B cell (primary cell): ENCODE measurements around the gene SLC30A3. TPM values are rescaled to one million over a fixed set of nuclear protein-coding genes. Genes with fewer than 3 reads are reported as not detected.
A peak's percentile ranks its signal among the peaks of the same experiment; 100 is the strongest.

ENCODE experiments used
- ATAC-seq: fragments of 200-7000 bp; cut with Tn5 transposase; one replicate; pipeline ENCODE4 v1.10.0; 2021; ENCODE audit warnings: low read depth, mild to moderate bottlenecking, moderate number of reproducible peaks, moderate library complexity
- CTCF ChIA-PET: fragments of 350-600 bp; sonication (Branson Sonifier 250); formaldehyde crosslinking; loops from one replicate; lab custom pipeline; 2021; ENCODE audit warnings: antibody characterized with exemption, inconsistent platforms; lab: Charles Lee
- POLR2A ChIA-PET: fragments of 350-600 bp; sonication (Branson Sonifier 250); formaldehyde crosslinking; loops from one replicate; lab custom pipeline; 2021; ENCODE audit warnings: antibody characterized with exemption; lab: Charles Lee
- DNase-seq: peaks from one replicate; pipeline ENCODE4 v3.0.0; 2013
- H2AFZ ChIP-seq: 2 replicates; pipeline ENCODE4 v1.6.1; 2012; ENCODE audit warnings: mild to moderate bottlenecking, low read depth, low read length; ENCODE audit not compliant: insufficient read depth, poor library complexity, severe bottlenecking
- H3K27ac ChIP-seq, 2 donors: 1 replicate in 1 of 2; 2 replicates in 1 of 2; pipeline ENCODE4 v1.5.1; 2012 to 2013; ENCODE audit warnings: low read length in 2 of 2, mild to moderate bottlenecking in 2 of 2, moderate library complexity in 1 of 2
- H3K27me3 ChIP-seq, 4 experiments: fragments of 200-600 bp in 1 of 4; sonication (generic) in 1 of 4; replicated peaks in 1 of 4; 1 replicate in 2 of 4; 2 replicates in 2 of 4; pipeline versions ENCODE4 v1.6.1 to v1.7.0; 2013 to 2016; ENCODE audit warnings: low read length in 3 of 4, mild to moderate bottlenecking in 2 of 4, mixed read lengths in 1 of 4, moderate library complexity in 1 of 4; ENCODE audit not compliant: insufficient read depth in 4 of 4, control insufficient read depth in 3 of 4; ENCODE audit errors: control extremely low read depth in 1 of 4
- H3K36me3 ChIP-seq, 2 experiments: replicated peaks in 1 of 2; 1 replicate in 1 of 2; 2 replicates in 1 of 2; pipeline versions ENCODE4 v1.6.1 to v1.7.1; 2013; ENCODE audit warnings: low read length in 1 of 2; ENCODE audit not compliant: insufficient read depth in 2 of 2, control insufficient read depth in 1 of 2; ENCODE audit errors: control extremely low read depth in 1 of 2, extremely low read depth in 1 of 2
- H3K4me1 ChIP-seq, 2 donors: fragments of 200-600 bp in 1 of 2; sonication (generic) in 1 of 2; 1 replicate in 1 of 2; 2 replicates in 1 of 2; pipeline versions ENCODE4 v1.5.1 to v1.6.1; 2013 to 2017; ENCODE audit warnings: low read length in 2 of 2; ENCODE audit not compliant: control insufficient read depth in 2 of 2, insufficient read depth in 2 of 2
- H3K4me2 ChIP-seq: replicated peaks from 2 replicates; pipeline ENCODE3; 2012; ENCODE audit warnings: mild to moderate bottlenecking, low read depth, low read length; ENCODE audit not compliant: poor library complexity, severe bottlenecking
- H3K4me3 ChIP-seq, 5 experiments: fragments of 200-600 bp in 1 of 5; sonication (generic) in 1 of 5; 1 replicate in 3 of 5; 2 replicates in 2 of 5; pipeline versions ENCODE4 v1.5.1 to v1.7.0; 2011 to 2016; ENCODE audit warnings: low read length in 4 of 5, mild to moderate bottlenecking in 4 of 5, low read depth in 2 of 5, control low read depth in 1 of 5, moderate library complexity in 1 of 5; ENCODE audit not compliant: insufficient read depth in 1 of 5; ENCODE audit errors: control extremely low read depth in 1 of 5, extremely low read depth in 1 of 5
- H3K79me2 ChIP-seq: fragments of 200-600 bp; sonication (generic); one replicate; pipeline ENCODE4 v1.6.0; 2016; ENCODE audit warnings: low read length; ENCODE audit not compliant: control insufficient read depth, insufficient read depth
- H3K9ac ChIP-seq: fragments of 200-600 bp; sonication (generic); 2 replicates; pipeline ENCODE4 v1.6.1; 2017; ENCODE audit warnings: mild to moderate bottlenecking, low read length, moderate library complexity
- H3K9me3 ChIP-seq, 3 donors: one replicate each; pipeline versions ENCODE4 v1.6.1 to v1.7.1; 2013; ENCODE audit warnings: low read length in 2 of 3; ENCODE audit not compliant: control insufficient read depth in 2 of 3, insufficient read depth in 1 of 3; ENCODE audit errors: control extremely low read depth in 1 of 3
- H4K20me1 ChIP-seq: 2 replicates; pipeline ENCODE4 v1.6.0; 2012; ENCODE audit warnings: mild to moderate bottlenecking, low read length; ENCODE audit not compliant: insufficient read depth, control insufficient read depth, poor library complexity, severe bottlenecking
- H3K27ac Mint-ChIP-seq: one replicate; pipeline ENCODE4 v1.8.0; 2021; ENCODE audit warnings: mixed read lengths
- H3K27me3 Mint-ChIP-seq: one replicate; pipeline ENCODE4 v1.8.0; 2021; ENCODE audit warnings: mixed read lengths
- H3K4me1 Mint-ChIP-seq: one replicate; pipeline ENCODE4 v1.8.0; 2021; ENCODE audit warnings: mixed read lengths
- H3K4me3 Mint-ChIP-seq: one replicate; pipeline ENCODE4 v1.8.0; 2021; ENCODE audit warnings: mixed read lengths
- H3K9me3 Mint-ChIP-seq: one replicate; pipeline ENCODE4 v1.8.0; 2022; ENCODE audit warnings: mixed read lengths; ENCODE audit not compliant: insufficient read depth
- EZH2 ChIP-seq: IDR thresholded peaks from 2 replicates; pipeline ENCODE4 v1.6.1; 2012; ENCODE audit warnings: borderline replicate concordance, low read depth, mild to moderate bottlenecking, moderate library complexity, low read length; ENCODE audit not compliant: insufficient read depth, poor library complexity, severe bottlenecking
- WGBS: methylation state at CpG from one replicate; pipeline ENCODE4 v1.1.5; 2013; ENCODE audit warnings: missing lambda C conversion rate; ENCODE audit not compliant: insufficient coverage; 5-methylcytosine and 5-hydroxymethylcytosine counted together
- intact Hi-C: fragments of 100-400 bp; cut with micrococcal nuclease; formaldehyde crosslinking; loops from one replicate; pipeline ENCODE4 v1.10.0; 2022
- polyA plus RNA-seq: library from polyadenylated mRNA; depleted of rRNA; stranded (reverse); fragments of >200 nt; gene quantifications from 2 replicates; pipeline ENCODE4 v1.2.3, GENCODE V29; 2012
- total RNA-seq, 2 donors: library from RNA; stranded (reverse); fragments of 120-200 nt in 1 of 2; gene quantifications; 1 replicate in 1 of 2; 2 replicates in 1 of 2; pipeline versions ENCODE4 v1.2.3 to v1.2.4, GENCODE V29; 2013 to 2022
- TF ChIP-seq, protein P1 (sequence below): fragments of 200-600 bp; IDR thresholded peaks from one replicate; pipeline ENCODE4 v1.8.0; 2022; ENCODE audit warnings: antibody characterized with exemption, mild to moderate bottlenecking

SLC30A3 gene
- total and polyA plus RNA-seq, 2 donors (not counting 1 experiment from before 2014, with no cell fraction given): 0.09 TPM; not detected in 1

DNA sequence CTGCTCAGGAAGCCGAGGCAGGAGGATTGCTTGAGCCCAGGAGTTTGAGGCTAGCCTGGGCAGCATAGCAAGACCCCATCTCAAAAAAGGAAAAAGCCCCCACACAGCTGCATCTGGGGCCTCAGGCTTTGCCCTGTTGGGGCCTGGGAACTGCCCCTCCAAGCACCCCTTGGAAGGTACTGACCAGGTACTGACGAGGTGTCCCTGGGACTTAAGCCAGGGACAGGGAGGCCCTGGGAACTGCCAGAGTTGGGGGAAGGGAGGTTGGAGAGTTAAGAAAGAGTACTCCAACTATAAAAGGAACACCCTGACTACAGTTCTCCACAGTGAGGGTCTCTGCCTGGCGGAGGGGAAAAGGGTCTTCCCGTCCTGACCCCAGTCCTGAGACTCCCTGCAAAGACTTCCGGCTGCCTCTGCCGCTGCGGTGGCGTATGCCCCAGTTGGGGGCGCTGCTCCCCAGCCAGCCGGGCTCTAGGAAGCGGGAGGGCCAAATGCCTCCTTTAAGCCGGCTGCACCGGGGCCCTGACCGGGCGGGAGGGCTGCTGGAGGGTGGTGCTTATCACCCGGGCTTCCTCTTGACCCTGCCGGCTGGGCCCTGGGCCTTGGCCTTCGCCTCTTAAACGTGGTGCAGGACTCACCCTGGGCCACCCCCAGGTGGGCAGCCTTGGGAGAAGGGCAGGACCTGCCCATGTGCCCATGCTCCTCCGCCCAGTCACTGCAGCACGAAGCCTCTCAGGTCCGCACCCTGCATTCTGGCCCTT lies 12.8 kb downstream of the SLC30A3 start:
- TF ChIP-seq, protein P1, sequence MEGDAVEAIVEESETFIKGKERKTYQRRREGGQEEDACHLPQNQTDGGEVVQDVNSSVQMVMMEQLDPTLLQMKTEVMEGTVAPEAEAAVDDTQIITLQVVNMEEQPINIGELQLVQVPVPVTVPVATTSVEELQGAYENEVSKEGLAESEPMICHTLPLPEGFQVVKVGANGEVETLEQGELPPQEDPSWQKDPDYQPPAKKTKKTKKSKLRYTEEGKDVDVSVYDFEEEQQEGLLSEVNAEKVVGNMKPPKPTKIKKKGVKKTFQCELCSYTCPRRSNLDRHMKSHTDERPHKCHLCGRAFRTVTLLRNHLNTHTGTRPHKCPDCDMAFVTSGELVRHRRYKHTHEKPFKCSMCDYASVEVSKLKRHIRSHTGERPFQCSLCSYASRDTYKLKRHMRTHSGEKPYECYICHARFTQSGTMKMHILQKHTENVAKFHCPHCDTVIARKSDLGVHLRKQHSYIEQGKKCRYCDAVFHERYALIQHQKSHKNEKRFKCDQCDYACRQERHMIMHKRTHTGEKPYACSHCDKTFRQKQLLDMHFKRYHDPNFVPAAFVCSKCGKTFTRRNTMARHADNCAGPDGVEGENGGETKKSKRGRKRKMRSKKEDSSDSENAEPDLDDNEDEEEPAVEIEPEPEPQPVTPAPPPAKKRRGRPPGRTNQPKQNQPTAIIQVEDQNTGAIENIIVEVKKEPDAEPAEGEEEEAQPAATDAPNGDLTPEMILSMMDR: peak; percentile 51
- TF ChIP-seq EZH2: no peak
- H3K27me3 Mint-ChIP-seq: peaks cover 38% of the 10 kb centered on the region
- Histone ChIP-seq H2AFZ (no peak overlapping the region), H3K4me3 (no peak overlapping the region), H3K79me2 (no peaks in the 10 kb centered on the region), H4K20me1 (no peaks in the 10 kb centered on the region), H3K9ac (no peak overlapping the region), H3K27me3 (peaks cover 0 to 29% (median 9%) of the 10 kb centered on the region in 4 experiments), H3K4me2 (peak overlapping the region; percentile 28), H3K9me3 (peaks cover 0 to 4% (median 0%) of the 10 kb centered on the region in 3 donors), H3K4me1 (peaks cover 0 to 5% of the 10 kb centered on the region in 2 donors), H3K36me3 (no peaks in the 10 kb centered on the region), H3K27ac (no peak overlapping the region)
- ChIA-PET POLR2A (no interaction called here), CTCF (interaction anchor here (0.6 to 1.0 kb wide), 2 partner anchors 29 to 95 kb away, joined by 3 to 6 read pairs; no protein-coding TSS in a partner anchor)
- no peak overlapping the region for H3K4me3 Mint-ChIP-seq
- H3K4me1 Mint-ChIP-seq: no peaks in the 10 kb centered on the region
- DNase-seq: peak; percentile 57
- H3K27ac Mint-ChIP-seq: no peak overlapping the region
- WGBS: 24% methylated on average over 21 of the region's 22 CpGs
- intact Hi-C loops: loop anchor here (1.0 kb wide), 1 partner anchor 53 kb away; no protein-coding TSS in a partner anchor
- no peaks in the 10 kb centered on the region for H3K9me3 Mint-ChIP-seq
- peak; percentile 45 for ATAC-seq
